Suprapubic skin (tissue), 4 donors: ENCODE data around the gene OR10J1. TPM values are rescaled to one million over a fixed set of nuclear protein-coding genes. Genes with fewer than 3 reads are reported as not detected.

Experiments
- DNase-seq, 2 donors: peaks; one replicate each; pipeline ENCODE4 v3.0.0-alpha.2; 2019; ENCODE audit warnings: low spot score in 2 of 2
- H3K27ac ChIP-seq: fragments of 200-600 bp; sonication (generic); one replicate; pipeline ENCODE4 v1.5.1; 2019
- H3K27me3 ChIP-seq: fragments of 200-600 bp; sonication (generic); one replicate; pipeline ENCODE4 v1.5.1; 2019
- H3K36me3 ChIP-seq: fragments of 200-600 bp; sonication (generic); one replicate; pipeline ENCODE4 v1.5.1; 2019
- H3K4me1 ChIP-seq: fragments of 200-600 bp; sonication (generic); one replicate; pipeline ENCODE4 v1.5.1; 2019
- H3K4me3 ChIP-seq: fragments of 200-600 bp; sonication (generic); one replicate; pipeline ENCODE4 v1.5.1; 2019; ENCODE audit warnings: mild to moderate bottlenecking
- H3K9me3 ChIP-seq: fragments of 200-600 bp; sonication (generic); one replicate; pipeline ENCODE4 v1.5.1; 2019
- CTCF ChIP-seq, 2 donors: fragments of 200-600 bp in 1 of 2; fragments of 450-650 bp in 1 of 2; sonication (generic) in 1 of 2; IDR thresholded peaks; one replicate each; pipeline ENCODE4 v1.5.1; 2016 to 2019; ENCODE audit warnings: antibody characterized with exemption in 2 of 2, mild to moderate bottlenecking in 1 of 2, moderate library complexity in 1 of 2
- EP300 ChIP-seq: sonication (generic); formaldehyde crosslinking; IDR thresholded peaks from one replicate; pipeline ENCODE4 v1.6.1; 2017; ENCODE audit warnings: antibody characterized with exemption
- POLR2A ChIP-seq, 2 donors: fragments of 450-650 bp; IDR thresholded peaks; one replicate each; pipeline ENCODE4 v1.6.1; 2017; ENCODE audit warnings: antibody characterized with exemption in 2 of 2, mild to moderate bottlenecking in 2 of 2, moderate library complexity in 2 of 2
- POLR2AphosphoS5 ChIP-seq, 3 donors: sonication (generic); formaldehyde crosslinking; IDR thresholded peaks; one replicate each; pipeline ENCODE4 v1.6.1; 2017; ENCODE audit warnings: antibody characterized with exemption in 3 of 3
- WGBS: methylation state at CpG from one replicate; pipeline ENCODE4 v1.1.5; 2018; 5-methylcytosine and 5-hydroxymethylcytosine counted together
- total RNA-seq, 4 donors: library from RNA; depleted of rRNA; stranded (reverse); fragments of >200 nt; gene quantifications; one replicate each; pipeline ENCODE4 v1.1.0, GENCODE V29; 2016

Gene OR10J1
- total RNA-seq, 4 donors from 2014 or later, result not detected

DNA sequence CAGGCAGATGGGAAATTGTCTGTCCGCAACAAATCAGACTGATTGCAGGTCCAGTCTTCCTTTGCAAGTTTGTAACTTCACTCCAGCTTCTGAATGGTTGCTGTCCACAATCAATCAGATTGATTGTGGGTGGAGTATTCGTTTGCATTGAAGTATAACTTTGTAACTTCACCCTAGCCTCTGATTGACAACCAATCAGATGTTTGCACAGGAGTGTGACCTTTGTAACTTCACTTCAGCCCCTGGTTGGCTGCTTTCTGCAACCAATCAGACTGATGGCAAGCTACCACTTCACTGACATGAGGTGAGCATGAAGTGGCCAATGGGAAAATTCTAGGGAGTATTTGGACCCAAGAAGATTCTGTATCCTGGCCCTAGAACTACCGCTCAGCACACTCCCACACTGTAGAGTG, 25.7 kb downstream of the OR10J1 start:
- no peaks in the 10 kb centered on the region for H3K27me3 ChIP-seq
- H3K9me3 ChIP-seq, result no peaks in the 10 kb centered on the region
- no peak overlapping the region for H3K4me3 ChIP-seq
- no peaks in the 10 kb centered on the region for H3K4me1 ChIP-seq
- no peaks in the 10 kb centered on the region for H3K36me3 ChIP-seq
- H3K27ac ChIP-seq, result no peak overlapping the region
- WGBS, result 84% methylated on average over 3 of the region's 3 CpGs
- no peak for DNase-seq
- TF ChIP-seq POLR2AphosphoS5 (IDR thresholded peaks at IDR 0.05) (no peak), EP300 (no peak), CTCF (IDR thresholded peaks at IDR 0.05) (no peak), POLR2A (IDR thresholded peaks at IDR 0.05) (no peak)

GRCh38 chr1:159468321-159468720, 28.8 kb downstream of the OR10J1 start:
- Histone ChIP-seq H3K27ac (no peak overlapping the region), H3K27me3 (no peaks in the 10 kb centered on the region), H3K36me3 (no peaks in the 10 kb centered on the region), H3K4me1 (no peaks in the 10 kb centered on the region), H3K9me3 (no peaks in the 10 kb centered on the region), H3K4me3 (no peak overlapping the region)
- WGBS, result 94% methylated on average over 2 of the region's 2 CpGs
- TF ChIP-seq CTCF (IDR thresholded peaks at IDR 0.05), result no peak
- no peak for TF ChIP-seq POLR2A (IDR thresholded peaks at IDR 0.05)
- TF ChIP-seq EP300, result no peak
- no peak for TF ChIP-seq POLR2AphosphoS5 (IDR thresholded peaks at IDR 0.05)
- no peak for DNase-seq

DNA sequence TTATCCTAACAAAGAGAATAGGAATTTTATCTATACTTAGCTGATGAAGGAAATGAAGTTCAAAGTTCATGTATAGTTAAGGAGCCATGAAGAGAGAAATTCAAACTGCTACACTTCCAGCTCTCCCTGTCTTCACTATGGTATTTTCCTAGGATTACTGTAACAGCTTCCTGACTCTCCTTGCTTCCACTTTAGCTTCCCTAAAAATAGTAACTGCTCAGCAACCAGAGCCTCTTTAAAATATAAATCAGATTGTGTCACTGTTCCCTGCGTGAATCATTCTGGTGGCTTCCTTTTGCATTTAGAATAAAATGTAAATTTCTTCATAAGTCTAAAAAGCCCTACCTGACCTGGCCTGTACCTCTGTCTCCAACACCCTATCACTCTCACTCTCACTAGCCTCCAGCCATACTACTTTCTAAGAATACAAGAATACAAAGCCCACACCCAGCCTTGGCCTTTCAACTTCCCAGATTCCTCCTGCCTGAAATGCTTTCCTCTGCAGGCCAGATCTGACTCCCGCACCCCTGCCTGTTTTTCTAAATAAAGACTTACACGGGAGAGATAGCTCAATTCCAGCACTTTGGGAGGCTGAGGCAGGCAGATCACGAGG, 30.5 kb downstream of the OR10J1 start:
- 41% methylated on average over 4 of the region's 4 CpGs for WGBS
- TF ChIP-seq POLR2A (IDR thresholded peaks at IDR 0.05) (no peak), POLR2AphosphoS5 (IDR thresholded peaks at IDR 0.05) (no peak), EP300 (no peak), CTCF (IDR thresholded peaks at IDR 0.05) (no peak)
- no peaks in the 10 kb centered on the region for H3K4me1 ChIP-seq
- no peaks in the 10 kb centered on the region for H3K27me3 ChIP-seq
- H3K4me3 ChIP-seq, result no peak overlapping the region
- no peak for DNase-seq
- no peaks in the 10 kb centered on the region for H3K36me3 ChIP-seq
- no peaks in the 10 kb centered on the region for H3K9me3 ChIP-seq
- H3K27ac ChIP-seq, result no peak overlapping the region

DNA sequence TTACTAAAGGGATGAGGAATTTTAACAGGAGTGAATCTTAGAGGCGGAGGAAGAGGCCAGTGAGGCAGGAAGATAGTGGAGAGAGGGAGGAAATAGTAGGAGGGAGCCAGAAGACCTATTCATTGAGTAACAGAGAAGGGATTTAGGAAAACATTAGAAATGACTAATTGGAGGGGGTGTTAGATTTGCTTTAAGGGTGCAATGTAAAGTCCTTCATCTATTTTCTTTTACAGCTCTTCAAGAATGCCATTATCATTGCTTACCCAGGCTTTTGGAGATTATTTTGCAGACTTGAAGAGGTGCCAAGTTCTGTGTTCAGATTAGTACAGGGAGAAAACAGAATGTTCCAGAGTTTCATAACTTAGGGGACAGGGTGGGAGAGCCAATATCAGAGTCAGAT, 33.8 kb downstream of the OR10J1 start:
- H3K36me3 ChIP-seq, result no peaks in the 10 kb centered on the region
- WGBS, result 73% methylated on average over 1 of the region's 1 CpG
- DNase-seq, result no peak
- TF ChIP-seq EP300, result no peak
- no peak for TF ChIP-seq CTCF (IDR thresholded peaks at IDR 0.05)
- TF ChIP-seq POLR2A (IDR thresholded peaks at IDR 0.05), result no peak
- no peak for TF ChIP-seq POLR2AphosphoS5 (IDR thresholded peaks at IDR 0.05)
- no peaks in the 10 kb centered on the region for H3K9me3 ChIP-seq
- H3K4me3 ChIP-seq, result no peak overlapping the region
- no peaks in the 10 kb centered on the region for H3K27me3 ChIP-seq
- H3K27ac ChIP-seq, result no peak overlapping the region
- no peaks in the 10 kb centered on the region for H3K4me1 ChIP-seq

DNA sequence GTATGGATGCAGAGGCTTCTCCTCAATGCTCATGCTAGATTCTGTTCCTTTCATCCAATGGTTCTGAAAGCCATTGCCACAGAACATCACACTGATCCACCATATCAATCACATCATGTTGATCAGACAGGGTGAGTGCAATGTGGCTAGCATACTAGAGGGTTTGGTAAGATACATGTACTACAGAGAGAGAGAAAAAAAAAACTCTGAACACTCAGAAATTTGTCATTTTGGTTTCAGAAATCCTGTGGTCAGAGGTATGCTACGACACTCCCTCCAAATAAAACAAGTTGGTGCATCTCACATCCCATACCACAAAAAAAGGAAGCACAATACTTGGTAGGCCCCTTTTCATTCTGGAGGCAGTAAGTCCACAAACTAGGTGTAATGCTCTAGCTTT, 35.4 kb downstream of the OR10J1 start:
- WGBS, result 59% methylated on average over 1 of the region's 1 CpG
- Histone ChIP-seq H3K4me1 (no peaks in the 10 kb centered on the region), H3K9me3 (no peaks in the 10 kb centered on the region), H3K36me3 (no peaks in the 10 kb centered on the region), H3K4me3 (no peak overlapping the region), H3K27ac (no peak overlapping the region), H3K27me3 (no peaks in the 10 kb centered on the region)
- TF ChIP-seq CTCF (IDR thresholded peaks at IDR 0.05) (no peak), POLR2AphosphoS5 (IDR thresholded peaks at IDR 0.05) (no peak), POLR2A (IDR thresholded peaks at IDR 0.05) (no peak), EP300 (no peak)
- no peak for DNase-seq
